GM19455 (cell line): Measurements from ENCODE around the gene ATP8A2.
"Not testable (repeated sequence)": the region's sequence is repeated elsewhere in the genome, so short reads cannot be mapped to it uniquely, and the experiment has no call there.

Experiments
- ATAC-seq: cut with Tn5 transposase; IDR thresholded peaks from one replicate; pipeline ENCODE4 v1.9.1; 2021; ENCODE audit not compliant: unreplicated experiment

ATP8A2 gene

GRCh38 chr13:25943658-25944057 lies 571.9 kb downstream of the ATP8A2 start:
- no peak for ATAC-seq

GRCh38 chr13:25945596-25945995 lies 573.8 kb downstream of the ATP8A2 start:
- no peak for ATAC-seq

GRCh38 chr13:25946321-25946720 lies 574.5 kb downstream of the ATP8A2 start:
- no peak for ATAC-seq

- no peak for ATAC-seq
Observed at GRCh38 chr13:25948910-25949309, 577.1 kb downstream of the ATP8A2 start.

- ATAC-seq = no peak
Observed at GRCh38 chr13:25951831-25952230, 580.1 kb downstream of the ATP8A2 start.

- not testable (repeated sequence) for ATAC-seq
Observed at GRCh38 chr13:25954080-25954479, 582.3 kb downstream of the ATP8A2 start.

- ATAC-seq = not testable (repeated sequence)
Observed at GRCh38 chr13:25954943-25955342, 583.2 kb downstream of the ATP8A2 start.

GRCh38 chr13:25958986-25959385 lies 587.2 kb downstream of the ATP8A2 start:
- no peak for ATAC-seq

GRCh38 chr13:25961294-25961693 lies 589.5 kb downstream of the ATP8A2 start:
- no peak for ATAC-seq

- no peak for ATAC-seq
Observed at GRCh38 chr13:25963674-25964073, 591.9 kb downstream of the ATP8A2 start.

GRCh38 chr13:25965596-25965995 lies 593.8 kb downstream of the ATP8A2 start:
- no peak for ATAC-seq

GRCh38 chr13:25966086-25966485 lies 594.3 kb downstream of the ATP8A2 start:
- ATAC-seq = no peak

GRCh38 chr13:25967144-25967543 lies 595.4 kb downstream of the ATP8A2 start:
- no peak for ATAC-seq

GRCh38 chr13:25971047-25971446 lies 599.3 kb downstream of the ATP8A2 start:
- no peak for ATAC-seq

GRCh38 chr13:25971459-25972145 lies 599.8 kb downstream of the ATP8A2 start:
- no peak for ATAC-seq

GRCh38 chr13:25973085-25973484 lies 601.3 kb downstream of the ATP8A2 start:
- no peak for ATAC-seq

- no peak for ATAC-seq
Observed at GRCh38 chr13:25973576-25973975, 601.8 kb downstream of the ATP8A2 start.

GRCh38 chr13:25977216-25977615 lies 605.4 kb downstream of the ATP8A2 start:
- ATAC-seq = no peak

- no peak for ATAC-seq
Observed at GRCh38 chr13:25977671-25978070, 605.9 kb downstream of the ATP8A2 start.

GRCh38 chr13:25978961-25979360 lies 607.2 kb downstream of the ATP8A2 start:
- ATAC-seq = no peak

GRCh38 chr13:25979371-25979770 lies 607.6 kb downstream of the ATP8A2 start:
- no peak for ATAC-seq

- ATAC-seq = no peak
Observed at GRCh38 chr13:25980255-25980654, 608.5 kb downstream of the ATP8A2 start.

GRCh38 chr13:25981060-25981459 lies 609.3 kb downstream of the ATP8A2 start:
- ATAC-seq = no peak
